ENCODE data around the gene FAM151A. TPM values are rescaled to one million over a fixed set of nuclear protein-coding genes. Genes with fewer than 3 reads are reported as not detected.
A peak's percentile ranks its signal among the peaks of the same experiment; 100 is the strongest.
"Not testable (repeated sequence)": the region's sequence is repeated elsewhere in the genome, so short reads cannot be mapped to it uniquely, and the experiment has no call there.

Gene FAM151A
- total and polyA plus RNA-seq, 3 experiments from 2014 or later = not detected

- Mint-ChIP-seq H3K4me1 (no peaks in the 10 kb centered on the region), H3K36me3 (no peaks in the 10 kb centered on the region), H3K27ac (no peak overlapping the region), H3K4me3 (no peak overlapping the region), H3K27me3 (peaks cover 17 to 25% of the 10 kb centered on the region in 2 donors), H3K9me3 (peaks cover 5 to 25% (median 9%) of the 10 kb centered on the region in 5 donors)
- ChIA-PET POLR2A (no interaction called here), CTCF (no interaction called here)
- H3K27me3 ChIP-seq (ENCODE audit: insufficient read depth, low read length, poor library complexity, severe bottlenecking) = no peaks in the 10 kb centered on the region
- DNase-seq = no peak
- H3K27ac ChIP-seq (ENCODE audit: low read depth, low read length) = no peak overlapping the region
- H3K4me1 ChIP-seq (ENCODE audit: insufficient read depth, low read length) = no peaks in the 10 kb centered on the region
- no peak overlapping the region for H3K4me3 ChIP-seq (ENCODE audit: low read length)
- no peaks in the 10 kb centered on the region for H3K36me3 ChIP-seq (ENCODE audit: insufficient read depth, low read length)
- H3K9me3 ChIP-seq (ENCODE audit: low read length) = no peaks in the 10 kb centered on the region
Measured at GRCh38 chr1:54643736-54644135, 20.4 kb upstream of the FAM151A start.

- POLR2A ChIA-PET = no interaction called here
- no peaks in the 10 kb centered on the region for H3K36me3 Mint-ChIP-seq
- no peaks in the 10 kb centered on the region for H3K36me3 ChIP-seq (ENCODE audit: insufficient read depth, low read length)
Measured at GRCh38 chr1:54640863-54641836, 17.8 kb upstream of the FAM151A start, which contains the start of gene MROH7. Gene MROH7, plus strand, starts transcription at chr1:54641786. Its CDS starts 11,141 bp downstream, at chr1:54652927.

GRCh38 chr1:54640361-54640760 lies 17.0 kb upstream of the FAM151A start:
- Histone ChIP-seq H3K4me3 (ENCODE audit: low read length) (no peak overlapping the region), H3K4me1 (ENCODE audit: insufficient read depth, low read length) (no peaks in the 10 kb centered on the region), H3K27ac (ENCODE audit: low read depth, low read length) (no peak overlapping the region), H3K27me3 (ENCODE audit: insufficient read depth, low read length, poor library complexity, severe bottlenecking) (no peaks in the 10 kb centered on the region), H3K9me3 (ENCODE audit: low read length) (no peaks in the 10 kb centered on the region), H3K36me3 (ENCODE audit: insufficient read depth, low read length) (no peaks in the 10 kb centered on the region)
- Mint-ChIP-seq H3K27ac (peak overlapping the region in 1 of 8 donors; percentile 34), H3K4me1 (no peaks in the 10 kb centered on the region), H3K36me3 (no peaks in the 10 kb centered on the region), H3K9me3 (peaks cover 5 to 14% (median 9%) of the 10 kb centered on the region in 5 donors), H3K4me3 (no peak overlapping the region), H3K27me3 (peaks cover 27 to 28% of the 10 kb centered on the region in 2 donors)
- ChIA-PET POLR2A (no interaction called here), CTCF (no interaction called here)
- DNase-seq = peak in 1 of 5 donors; percentile 3

More at GRCh38 chr1:54640863-54641836, 17.8 kb upstream of the FAM151A start, which contains the start of gene MROH7:
- Histone ChIP-seq H3K27ac (ENCODE audit: low read depth, low read length) (no peak within 1 kb of the TSS), H3K4me1 (ENCODE audit: insufficient read depth, low read length) (no peaks in the 10 kb centered on the region), H3K9me3 (ENCODE audit: low read length) (no peaks in the 10 kb centered on the region), H3K27me3 (ENCODE audit: insufficient read depth, low read length, poor library complexity, severe bottlenecking) (no peaks in the 10 kb centered on the region), H3K4me3 (ENCODE audit: low read length) (no peak within 1 kb of the TSS)
- CTCF ChIA-PET = no interaction called here
- Mint-ChIP-seq H3K27me3 (peaks cover 21 to 22% of the 10 kb centered on the region in 2 donors), H3K27ac (no peak within 1 kb of the TSS), H3K4me3 (no peak within 1 kb of the TSS), H3K4me1 (no peaks in the 10 kb centered on the region), H3K9me3 (peaks cover 5 to 18% (median 9%) of the 10 kb centered on the region in 5 donors)
- no peak for DNase-seq

- H3K27ac Mint-ChIP-seq; H3K4me1 Mint-ChIP-seq; POLR2A ChIA-PET; H3K9me3 ChIP-seq (ENCODE audit: low read length); H3K4me3 ChIP-seq (ENCODE audit: low read length); H3K36me3 Mint-ChIP-seq; H3K36me3 ChIP-seq (ENCODE audit: insufficient read depth, low read length); H3K9me3 Mint-ChIP-seq; CTCF ChIA-PET; H3K27ac ChIP-seq (ENCODE audit: low read depth, low read length); H3K4me3 Mint-ChIP-seq; H3K27me3 ChIP-seq (ENCODE audit: insufficient read depth, low read length, poor library complexity, severe bottlenecking); H3K4me1 ChIP-seq (ENCODE audit: insufficient read depth, low read length): not testable (repeated sequence)
- DNase-seq = peak in 1 of 5 donors; percentile 11
- H3K27me3 Mint-ChIP-seq = peaks cover 30 to 46% of the 10 kb centered on the region in 2 donors
Measured at GRCh38 chr1:54636461-54637446, 13.4 kb upstream of the FAM151A start.

GRCh38 chr1:54635804-54636203 lies 12.5 kb upstream of the FAM151A start:
- H3K9me3 Mint-ChIP-seq; H3K4me1 ChIP-seq (ENCODE audit: insufficient read depth, low read length); CTCF ChIA-PET; H3K36me3 ChIP-seq (ENCODE audit: insufficient read depth, low read length); H3K27ac ChIP-seq (ENCODE audit: low read depth, low read length); H3K4me3 ChIP-seq (ENCODE audit: low read length); H3K9me3 ChIP-seq (ENCODE audit: low read length); H3K27ac Mint-ChIP-seq; H3K27me3 ChIP-seq (ENCODE audit: insufficient read depth, low read length, poor library complexity, severe bottlenecking); H3K36me3 Mint-ChIP-seq; POLR2A ChIA-PET; H3K4me1 Mint-ChIP-seq; H3K4me3 Mint-ChIP-seq: not testable (repeated sequence)
- peak in 1 of 5 donors; percentile 9 for DNase-seq
- peaks cover 26 to 53% of the 10 kb centered on the region in 2 donors for H3K27me3 Mint-ChIP-seq

- Histone ChIP-seq H3K4me1 (ENCODE audit: insufficient read depth, low read length) (no peaks in the 10 kb centered on the region), H3K4me3 (ENCODE audit: low read length) (no peak overlapping the region), H3K9me3 (ENCODE audit: low read length) (no peaks in the 10 kb centered on the region), H3K36me3 (ENCODE audit: insufficient read depth, low read length) (no peaks in the 10 kb centered on the region), H3K27ac (ENCODE audit: low read depth, low read length) (no peak overlapping the region), H3K27me3 (ENCODE audit: insufficient read depth, low read length, poor library complexity, severe bottlenecking) (no peaks in the 10 kb centered on the region)
- Mint-ChIP-seq H3K4me3 (no peak overlapping the region), H3K27ac (peak overlapping the region in 1 of 8 donors; percentile 51), H3K9me3 (no peaks in the 10 kb centered on the region), H3K36me3 (no peaks in the 10 kb centered on the region), H3K4me1 (no peaks in the 10 kb centered on the region), H3K27me3 (peaks cover 7 to 21% of the 10 kb centered on the region in 2 donors)
- ChIA-PET POLR2A (no interaction called here), CTCF (no interaction called here)
- peak in 1 of 5 donors; percentile 9 for DNase-seq
Measured at GRCh38 chr1:54627196-54627595, 3.9 kb upstream of the FAM151A start.

GRCh38 chr1:54624466-54625464 lies 1.4 kb upstream of the FAM151A start:
- Mint-ChIP-seq H3K27me3 (peaks cover 2 to 16% of the 10 kb centered on the region in 2 donors), H3K27ac (peak overlapping the region in 1 of 8 donors; percentile 29), H3K4me3 (no peak overlapping the region), H3K9me3 (no peaks in the 10 kb centered on the region), H3K36me3 (peaks cover 0 to 2% (median 0%) of the 10 kb centered on the region in 3 donors), H3K4me1 (no peaks in the 10 kb centered on the region)
- Histone ChIP-seq H3K36me3 (ENCODE audit: insufficient read depth, low read length) (no peaks in the 10 kb centered on the region), H3K4me3 (ENCODE audit: low read length) (no peak overlapping the region), H3K27ac (ENCODE audit: low read depth, low read length) (no peak overlapping the region), H3K9me3 (ENCODE audit: low read length) (no peaks in the 10 kb centered on the region), H3K27me3 (ENCODE audit: insufficient read depth, low read length, poor library complexity, severe bottlenecking) (no peaks in the 10 kb centered on the region), H3K4me1 (ENCODE audit: insufficient read depth, low read length) (no peaks in the 10 kb centered on the region)
- peak in 1 of 5 donors; percentile 32 for DNase-seq
- CTCF ChIA-PET = no interaction called here
- POLR2A ChIA-PET = no interaction called here

Measured in CD8-positive, alpha-beta memory T cell (primary cell).